ENCODE results near the gene GSG1L. TPM values are rescaled to one million over a fixed set of nuclear protein-coding genes. Genes with fewer than 3 reads are reported as not detected.

The GSG1L gene
- total and polyA plus RNA-seq, 4 donors: not detected

GRCh38 chr16:27976990-27977389 lies 86.5 kb downstream of the GSG1L start:
- no peak for DNase-seq (ENCODE audit: low spot score)
- Histone ChIP-seq H3K4me3 (ENCODE audit: low read depth in 1 of 3, low read length in 3 of 3) (no peak overlapping the region), H3K27ac (ENCODE audit: low read depth in 1 of 2, low read length in 2 of 2) (no peak overlapping the region), H3K27me3 (ENCODE audit: control insufficient read depth in 4 of 4, insufficient read depth in 4 of 4, low read length in 3 of 4) (peaks cover 0 to 2% (median 0%) of the 10 kb centered on the region in 4 donors), H3K36me3 (ENCODE audit: control insufficient read depth in 4 of 4, insufficient read depth in 3 of 4, low read depth in 1 of 4, low read length in 3 of 4) (no peaks in the 10 kb centered on the region), H3K4me1 (ENCODE audit: control insufficient read depth in 4 of 4, insufficient read depth in 4 of 4, low read length in 3 of 4) (no peaks in the 10 kb centered on the region), H3K9me3 (ENCODE audit: control insufficient read depth in 4 of 4, low read length in 3 of 4) (no peaks in the 10 kb centered on the region), H3K9ac (ENCODE audit: low read depth in 1 of 2, low read length in 2 of 2) (no peak overlapping the region)
- TF ChIP-seq FOXA1 (IDR thresholded peaks at IDR 0.05) (no peak), RXRA (IDR thresholded peaks at IDR 0.05) (no peak), GABPA (IDR thresholded peaks at IDR 0.05 in 1 of 2, conservative IDR thresholded peaks at IDR 0.05 in 1 of 2) (no peak), HNF4A (conservative IDR thresholded peaks at IDR 0.05) (no peak), NR2F2 (IDR thresholded peaks at IDR 0.05) (no peak), REST (IDR thresholded peaks at IDR 0.05) (no peak), ATF3 (IDR thresholded peaks at IDR 0.05) (no peak), TAF1 (conservative IDR thresholded peaks at IDR 0.05) (no peak), YY1 (IDR thresholded peaks at IDR 0.05) (no peak), CTCF (IDR thresholded peaks at IDR 0.05; ENCODE audit: low read depth, low read length, missing input control) (no peak), ZBTB33 (IDR thresholded peaks at IDR 0.05) (no peak), HNF4G (IDR thresholded peaks at IDR 0.05) (no peak), MAX (IDR thresholded peaks at IDR 0.05) (no peak), SP1 (IDR thresholded peaks at IDR 0.05) (no peak), JUND (IDR thresholded peaks at IDR 0.05) (no peak), FOXA2 (IDR thresholded peaks at IDR 0.05) (no peak)
- 81% methylated on average over 9 of the region's 9 CpGs for WGBS
